ENCODE data around the gene GTF2IRD1.
"Not testable (repeated sequence)": the region's sequence is repeated elsewhere in the genome, so short reads cannot be mapped to it uniquely, and the experiment has no call there.

GTF2IRD1 gene

GRCh38 chr7:74491490-74491889, 37.8 kb downstream of the GTF2IRD1 start:
- DNase-seq (ENCODE audit: low read depth): not testable (repeated sequence)

DNA sequence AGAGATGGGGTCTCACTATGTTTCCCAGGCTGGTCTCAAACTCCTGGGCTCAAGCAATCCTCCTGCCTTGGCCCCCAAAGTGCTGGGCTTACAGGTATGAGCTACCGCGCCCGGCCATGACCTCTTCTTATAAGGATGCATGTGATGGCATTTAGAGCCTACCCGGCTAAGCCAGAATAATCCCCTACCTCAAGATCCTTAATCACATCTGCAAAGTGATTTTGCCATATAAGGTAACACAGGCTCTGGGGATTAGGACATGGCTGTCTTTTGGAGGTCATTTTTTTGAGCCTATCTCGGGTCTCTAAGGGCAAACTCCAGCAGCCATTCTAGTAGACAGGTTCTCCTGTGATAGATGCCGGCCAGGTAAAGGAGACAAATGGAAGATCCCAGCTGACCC, 39.6 kb downstream of the GTF2IRD1 start:
- no peak for DNase-seq (ENCODE audit: low read depth)

GRCh38 chr7:74494076-74494548, 40.4 kb downstream of the GTF2IRD1 start:
- no peak for DNase-seq (ENCODE audit: low read depth)

GRCh38 chr7:74495112-74496086, 41.7 kb downstream of the GTF2IRD1 start:
- no peak for DNase-seq (ENCODE audit: low read depth)

DNA sequence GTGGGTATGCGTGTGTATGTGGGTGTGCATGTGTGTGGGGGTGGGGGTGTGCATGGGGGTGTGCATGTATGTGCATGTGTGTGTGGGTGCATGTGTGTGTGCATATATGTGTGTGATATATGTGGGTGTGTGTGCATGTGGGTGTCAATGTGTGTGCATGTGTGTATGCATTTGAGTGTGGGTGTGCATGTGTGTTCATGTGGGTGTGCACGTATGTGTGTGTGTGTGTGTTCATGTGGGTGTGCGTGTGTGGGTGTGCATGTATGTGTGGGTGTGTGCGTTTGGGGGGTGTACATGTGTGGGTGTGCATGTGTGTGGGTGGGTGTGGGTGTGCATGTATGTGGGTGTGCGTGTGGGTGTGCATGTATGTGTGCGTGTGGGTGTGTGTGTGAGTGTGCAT, 42.6 kb downstream of the GTF2IRD1 start:
- DNase-seq (ENCODE audit: low read depth): no peak

- not testable (repeated sequence) for DNase-seq (ENCODE audit: low read depth)
These were observed 43.1 kb downstream of the GTF2IRD1 start for GRCh38 chr7:74496773-74497172.

DNA sequence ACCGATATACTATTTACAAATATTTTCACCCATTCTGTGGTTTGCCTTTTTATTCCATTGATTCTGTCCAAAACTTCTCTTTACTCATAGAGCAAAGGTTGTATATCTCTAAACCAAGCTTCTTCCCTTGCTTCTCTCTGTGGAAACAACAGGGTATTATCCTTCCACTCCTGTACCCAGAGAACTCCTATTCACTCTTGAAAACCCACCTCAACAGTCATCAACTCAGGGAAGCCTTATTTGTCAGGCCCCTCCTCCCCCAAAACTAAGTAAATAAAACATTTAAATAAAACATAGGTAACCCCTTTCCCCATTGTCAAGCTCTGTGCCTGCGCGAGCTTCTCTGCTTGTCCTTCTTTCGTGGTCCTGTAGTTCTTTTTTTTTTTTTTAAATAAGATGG, 44.6 kb downstream of the GTF2IRD1 start:
- DNase-seq (ENCODE audit: low read depth): no peak

GRCh38 chr7:74498996-74499834, 45.5 kb downstream of the GTF2IRD1 start:
- DNase-seq (ENCODE audit: low read depth): no peak

- DNase-seq (ENCODE audit: low read depth): no peak
These were observed 46.2 kb downstream of the GTF2IRD1 start for GRCh38 chr7:74499835-74500388.

GRCh38 chr7:74501298-74501697, 47.6 kb downstream of the GTF2IRD1 start:
- DNase-seq (ENCODE audit: low read depth): no peak

- no peak for DNase-seq (ENCODE audit: low read depth)
These were observed 48.6 kb downstream of the GTF2IRD1 start for GRCh38 chr7:74502216-74502891.

- DNase-seq (ENCODE audit: low read depth): no peak
These were observed 49.4 kb downstream of the GTF2IRD1 start for GRCh38 chr7:74503061-74503460.

GRCh38 chr7:74503943-74504342, 50.2 kb downstream of the GTF2IRD1 start:
- DNase-seq (ENCODE audit: low read depth): no peak

DNA sequence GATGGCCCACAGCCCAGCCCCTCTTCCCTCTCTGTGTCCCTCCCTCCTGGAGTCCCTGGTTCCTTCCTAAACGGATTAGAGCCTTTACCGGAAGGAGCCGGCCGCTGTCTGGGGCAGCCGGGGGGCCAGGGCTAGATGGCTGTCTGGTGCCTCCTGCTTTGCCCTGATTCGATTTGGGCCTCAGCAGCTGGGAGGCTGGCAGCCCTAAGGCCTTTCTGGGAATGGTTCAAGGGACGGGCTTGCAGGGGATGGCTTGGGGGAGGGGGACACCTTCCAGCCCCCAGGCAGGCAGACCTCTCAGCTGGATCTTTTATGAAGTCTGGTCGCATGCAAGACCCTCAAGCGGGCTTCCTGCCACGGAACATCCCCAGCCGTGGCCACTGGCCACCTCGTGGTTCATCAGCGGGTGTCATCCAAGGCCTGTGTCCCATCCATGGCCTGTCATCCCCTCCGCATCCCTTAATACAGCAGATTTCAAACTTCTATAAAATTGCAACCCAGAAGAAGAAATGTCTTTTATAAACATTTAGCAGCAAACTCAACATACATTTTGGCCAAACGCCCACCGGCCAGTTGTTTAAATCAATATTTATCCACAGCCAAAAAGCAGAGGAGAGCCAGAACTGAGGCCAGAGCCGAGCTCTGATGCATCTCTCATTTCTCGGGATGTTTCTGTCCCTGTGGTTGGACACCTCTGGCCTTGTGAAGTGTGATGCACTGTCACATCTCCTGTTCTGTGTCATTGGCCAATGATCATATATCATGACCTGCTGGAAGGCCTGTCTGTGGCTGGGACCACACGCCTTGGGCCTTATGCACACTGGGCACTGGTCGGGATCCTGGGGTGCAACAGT, 52.0 kb downstream of the GTF2IRD1 start:
- no peak for DNase-seq (ENCODE audit: low read depth)

- no peak for DNase-seq (ENCODE audit: low read depth)
These were observed 52.6 kb downstream of the GTF2IRD1 start for GRCh38 chr7:74506325-74506724.

DNA sequence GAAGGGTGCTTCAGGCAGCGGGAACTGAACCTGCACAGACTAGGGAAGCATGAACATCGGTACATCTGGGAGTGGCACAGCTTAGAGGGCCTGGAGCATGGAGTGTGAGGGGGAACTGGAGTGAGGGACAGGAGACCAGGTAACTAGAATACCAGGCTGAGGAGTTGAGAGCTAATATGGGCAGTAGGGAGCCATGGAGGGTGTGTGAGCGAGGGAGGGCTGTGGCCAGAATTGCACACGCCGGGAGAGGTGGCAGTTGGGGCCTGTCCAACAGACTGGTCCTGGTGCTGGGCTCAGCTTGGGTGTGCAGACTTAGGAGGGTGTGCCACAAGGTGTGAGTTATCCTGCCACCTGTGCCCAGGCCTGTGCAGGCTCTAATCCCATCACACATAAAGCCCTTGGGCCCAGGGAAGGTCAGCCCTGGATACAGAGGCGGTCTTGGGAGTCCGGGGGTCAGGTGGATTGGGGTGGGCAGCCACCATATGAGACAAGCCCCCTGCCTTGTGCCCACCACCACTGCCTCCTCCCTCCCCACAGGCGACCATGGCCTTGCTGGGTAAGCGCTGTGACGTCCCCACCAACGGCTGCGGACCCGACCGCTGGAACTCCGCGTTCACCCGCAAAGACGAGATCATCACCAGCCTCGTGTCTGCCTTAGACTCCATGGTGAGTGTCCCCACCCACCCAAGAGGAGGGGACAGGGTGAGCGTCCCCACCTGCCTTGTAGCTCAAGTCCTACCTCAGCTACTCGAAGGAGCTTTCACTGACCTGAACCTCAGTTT, 54.0 kb downstream of the GTF2IRD1 start:
- DNase-seq (ENCODE audit: low read depth): no peak

- not testable (repeated sequence) for DNase-seq (ENCODE audit: low read depth)
These were observed 55.7 kb downstream of the GTF2IRD1 start for GRCh38 chr7:74509453-74509852.

DNA sequence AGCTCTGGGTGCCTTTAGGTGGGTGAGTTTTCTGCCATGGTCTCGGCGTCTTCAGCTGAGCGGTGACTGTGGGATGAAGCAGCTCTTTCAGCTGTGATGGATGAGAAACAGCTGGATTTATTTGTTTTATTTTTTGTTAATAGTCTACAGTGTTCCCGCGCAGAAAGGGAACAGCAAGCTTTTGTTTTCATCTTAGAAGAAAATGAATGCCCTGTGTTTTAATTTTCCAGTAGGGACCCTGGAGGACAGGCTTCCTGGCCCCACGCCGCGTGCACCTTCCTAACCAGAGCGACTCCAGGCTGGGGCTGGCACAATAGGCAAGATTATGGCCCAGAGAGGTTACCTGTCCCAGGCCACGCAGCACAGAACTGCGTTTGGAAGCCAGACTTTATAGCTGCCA, 57.6 kb downstream of the GTF2IRD1 start:
- DNase-seq (ENCODE audit: low read depth): no peak

- DNase-seq (ENCODE audit: low read depth): no peak
These were observed 59.1 kb downstream of the GTF2IRD1 start for GRCh38 chr7:74512762-74513161.

DNA sequence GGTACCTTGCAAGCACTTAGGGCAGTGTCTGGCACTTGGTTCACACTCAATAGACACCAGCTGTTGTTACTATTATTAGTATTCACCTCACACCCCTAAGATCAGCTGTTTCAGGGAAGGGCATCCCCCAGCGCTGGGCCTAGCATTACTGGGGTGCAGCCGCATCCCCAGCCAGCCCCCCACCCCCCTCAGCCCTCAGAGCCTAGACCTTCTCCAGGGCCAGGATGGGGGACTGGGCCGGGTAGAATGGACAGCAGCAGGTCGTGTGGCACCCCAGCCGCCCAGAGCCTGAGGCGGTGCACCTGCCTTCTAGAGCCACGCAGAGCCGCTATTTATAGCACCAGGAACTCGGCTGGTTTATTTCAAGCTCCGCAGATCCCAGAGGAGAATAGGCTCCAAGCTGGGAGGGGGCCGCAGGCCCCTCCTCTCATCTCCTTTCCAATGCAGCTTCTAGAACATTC, 60.5 kb downstream of the GTF2IRD1 start:
- no peak for DNase-seq (ENCODE audit: low read depth)
